DMS 273 (cell line): ENCODE results near the gene GPR143.
A peak's percentile ranks its signal among the peaks of the same experiment; 100 is the strongest.
"Not testable (repeated sequence)": the region's sequence is repeated elsewhere in the genome, so short reads cannot be mapped to it uniquely, and the experiment has no call there.

Source experiments
- DNase-seq: peaks from one replicate; lab custom pipeline; 2025; ENCODE audit not compliant: unreplicated experiment; lab: John Stamatoyannopoulos, UW

GPR143 gene

DNA sequence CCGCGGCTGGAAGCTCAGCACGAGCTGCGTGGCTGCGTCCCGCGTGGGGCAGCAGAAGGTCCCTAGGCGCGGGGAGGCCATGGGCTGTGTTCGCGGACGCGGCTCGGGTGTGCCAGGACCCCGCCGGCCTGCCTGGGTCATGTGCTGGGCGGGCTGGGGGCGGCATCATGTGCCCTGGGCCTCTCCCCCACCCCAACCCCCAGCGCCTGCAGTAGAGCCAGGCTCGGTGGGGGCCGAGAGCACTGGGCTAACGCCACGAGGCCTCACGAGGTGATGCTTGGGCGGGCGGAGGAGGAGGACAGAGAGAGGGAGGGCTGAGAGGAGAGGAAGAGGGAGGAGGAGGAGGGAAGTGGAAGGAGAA, at the start of gene GPR143:
Gene GPR143, minus strand, starts transcription at position 111 of the 361 bp plus-strand sequence. Its CDS starts 30 bp downstream, at position 81.
- no peak for DNase-seq

DNA sequence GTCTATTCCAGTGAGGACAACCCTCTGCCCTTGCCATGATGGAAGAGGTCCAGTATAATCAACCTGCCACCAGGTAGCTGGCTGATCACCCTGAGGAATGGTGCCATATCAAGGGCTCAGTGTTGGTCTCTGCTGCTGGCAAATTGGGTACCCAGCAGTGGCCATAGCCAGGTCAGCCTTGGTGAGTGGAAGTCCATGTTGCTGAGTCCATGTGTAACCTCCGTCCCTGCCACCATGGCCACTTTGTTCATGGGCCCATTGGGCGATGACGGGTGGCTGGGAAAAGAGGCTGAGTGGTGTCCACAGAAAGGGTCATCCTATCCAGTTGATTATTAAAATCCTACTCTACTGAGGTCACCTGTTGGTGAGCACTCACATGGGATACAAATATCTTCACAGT, 45.4 kb upstream of the GPR143 start:
- DNase-seq, result not testable (repeated sequence)

DNA sequence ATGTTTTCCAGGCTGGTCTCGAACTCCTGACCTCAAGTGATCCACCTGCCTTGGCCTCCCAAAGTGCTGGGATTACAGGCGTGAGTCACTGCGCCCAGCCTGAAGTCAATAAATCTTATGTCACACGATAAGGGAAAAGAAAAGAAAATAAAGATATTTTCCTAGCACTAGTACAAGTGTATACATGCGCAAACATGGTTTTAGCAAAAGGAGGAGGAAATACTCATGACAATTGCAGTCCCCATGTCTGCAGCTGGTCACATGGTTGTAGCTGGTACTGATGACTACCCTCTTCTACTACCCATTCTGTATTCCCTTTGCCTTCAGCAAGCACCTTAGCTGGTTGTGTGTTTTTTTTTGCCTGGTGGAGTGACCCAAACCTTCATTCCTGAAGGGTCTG, 44.2 kb upstream of the GPR143 start:
- not testable (repeated sequence) for DNase-seq

DNA sequence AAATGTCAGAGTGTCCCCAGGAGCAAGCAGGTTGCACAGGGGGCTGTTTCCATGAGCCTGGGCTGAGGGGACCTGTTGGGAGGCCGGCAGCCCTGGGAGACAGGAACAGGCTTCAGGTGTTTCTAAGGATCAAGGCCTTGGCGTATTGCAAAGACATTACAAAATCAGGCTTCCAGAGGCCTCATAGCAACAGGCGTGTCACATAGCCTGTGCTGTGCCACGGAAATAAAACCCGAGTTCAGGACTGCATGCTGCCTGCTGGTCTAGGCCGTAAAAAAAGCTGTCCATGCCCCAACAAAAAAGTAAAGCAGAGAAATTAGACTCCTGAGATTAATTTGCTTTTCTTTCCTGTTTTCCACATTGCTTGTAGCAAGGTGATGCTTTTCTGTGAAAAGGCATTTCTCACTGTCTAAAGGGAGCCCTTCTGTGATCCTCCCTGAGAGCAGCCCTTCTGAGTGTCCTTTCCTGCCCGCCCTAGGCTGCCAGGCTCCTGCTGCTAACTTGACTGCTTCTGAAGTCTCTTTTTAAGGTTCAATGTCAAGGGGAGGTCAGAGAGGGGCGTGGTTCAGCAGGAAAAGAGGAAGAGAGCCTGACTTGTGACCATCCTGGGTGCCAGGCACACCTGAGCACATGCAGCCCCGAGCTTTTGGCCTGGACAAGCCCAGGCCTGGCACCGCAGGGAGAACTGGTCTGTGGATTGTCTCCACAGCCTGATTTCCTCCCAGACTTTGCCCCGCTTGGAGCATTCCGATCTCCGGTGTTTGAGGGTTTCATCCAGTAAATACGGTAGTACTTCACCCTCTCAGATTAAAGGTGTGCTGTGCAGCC, 41.9 kb upstream of the GPR143 start:
- DNase-seq, result peak; percentile 15

GRCh38 chrX:9805956-9806355, 40.3 kb upstream of the GPR143 start:
- no peak for DNase-seq

DNA sequence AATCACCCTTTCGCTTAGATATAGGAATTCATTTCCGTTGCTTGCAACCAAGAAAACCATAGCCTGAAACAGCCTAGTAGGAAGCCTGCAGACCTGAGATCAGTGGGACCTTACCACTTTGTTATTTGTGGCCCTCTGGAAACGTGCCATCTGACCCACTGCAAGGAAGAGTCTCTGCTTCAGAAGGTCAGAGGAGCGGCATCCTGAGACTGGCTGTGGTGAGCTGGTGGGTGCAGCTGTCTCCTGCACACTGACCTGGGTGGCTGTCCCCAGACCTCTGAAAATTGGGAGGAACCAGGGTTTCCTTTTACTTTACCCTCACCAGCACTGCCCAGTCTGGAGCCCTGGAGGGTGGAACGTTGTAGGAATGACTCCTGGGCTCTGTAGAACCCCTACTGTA, 38.8 kb upstream of the GPR143 start:
- DNase-seq, result no peak

DNA sequence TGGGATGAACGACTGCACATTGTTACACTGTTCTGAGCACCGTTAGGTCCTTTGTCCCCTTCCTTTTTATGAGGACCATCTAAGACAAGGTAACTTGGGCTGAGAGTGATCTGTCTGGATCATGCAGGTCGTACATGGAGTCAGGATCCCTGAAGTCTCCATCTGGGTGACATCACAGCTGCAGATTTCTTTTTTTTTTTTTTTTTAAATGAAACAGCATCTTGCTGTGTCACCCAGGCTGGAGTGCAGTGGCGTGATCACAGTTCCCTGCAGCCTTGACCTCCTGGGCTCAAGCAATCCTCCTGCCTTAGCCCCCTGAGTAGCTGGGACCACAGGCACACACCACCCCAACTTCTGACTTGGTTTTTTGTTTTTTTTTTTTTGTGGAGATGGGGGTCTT, 37.1 kb upstream of the GPR143 start:
- DNase-seq, result no peak

- no peak for DNase-seq
Measured at GRCh38 chrX:9797384-9798360, 32.0 kb upstream of the GPR143 start.

GRCh38 chrX:9794495-9794894, 28.8 kb upstream of the GPR143 start:
- no peak for DNase-seq

DNA sequence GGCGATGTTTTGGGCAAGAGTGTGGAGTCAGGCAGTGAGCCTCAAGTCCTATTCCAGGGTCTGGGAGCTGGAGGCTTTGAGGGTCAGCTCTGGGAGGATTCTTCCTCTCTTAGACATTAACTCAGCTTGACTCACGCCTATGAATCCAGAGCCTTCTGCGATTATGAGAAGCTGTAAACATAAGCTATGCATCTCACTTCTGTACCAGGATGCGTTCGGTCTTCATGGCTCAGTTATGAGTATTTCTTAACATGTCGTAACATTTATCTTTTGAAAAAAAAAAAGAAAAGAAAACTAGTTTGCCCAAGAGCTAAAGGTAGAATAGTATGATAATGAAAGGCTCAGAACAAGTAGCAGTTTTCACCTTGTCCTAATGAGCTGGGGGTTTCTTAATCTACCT, 25.2 kb upstream of the GPR143 start:
- DNase-seq, result no peak

- DNase-seq, result no peak
Measured at GRCh38 chrX:9789555-9789954, 23.9 kb upstream of the GPR143 start.

GRCh38 chrX:9788911-9789310, 23.3 kb upstream of the GPR143 start:
- no peak for DNase-seq

GRCh38 chrX:9786798-9787635, 21.4 kb upstream of the GPR143 start:
- peak; percentile 40 for DNase-seq

DNA sequence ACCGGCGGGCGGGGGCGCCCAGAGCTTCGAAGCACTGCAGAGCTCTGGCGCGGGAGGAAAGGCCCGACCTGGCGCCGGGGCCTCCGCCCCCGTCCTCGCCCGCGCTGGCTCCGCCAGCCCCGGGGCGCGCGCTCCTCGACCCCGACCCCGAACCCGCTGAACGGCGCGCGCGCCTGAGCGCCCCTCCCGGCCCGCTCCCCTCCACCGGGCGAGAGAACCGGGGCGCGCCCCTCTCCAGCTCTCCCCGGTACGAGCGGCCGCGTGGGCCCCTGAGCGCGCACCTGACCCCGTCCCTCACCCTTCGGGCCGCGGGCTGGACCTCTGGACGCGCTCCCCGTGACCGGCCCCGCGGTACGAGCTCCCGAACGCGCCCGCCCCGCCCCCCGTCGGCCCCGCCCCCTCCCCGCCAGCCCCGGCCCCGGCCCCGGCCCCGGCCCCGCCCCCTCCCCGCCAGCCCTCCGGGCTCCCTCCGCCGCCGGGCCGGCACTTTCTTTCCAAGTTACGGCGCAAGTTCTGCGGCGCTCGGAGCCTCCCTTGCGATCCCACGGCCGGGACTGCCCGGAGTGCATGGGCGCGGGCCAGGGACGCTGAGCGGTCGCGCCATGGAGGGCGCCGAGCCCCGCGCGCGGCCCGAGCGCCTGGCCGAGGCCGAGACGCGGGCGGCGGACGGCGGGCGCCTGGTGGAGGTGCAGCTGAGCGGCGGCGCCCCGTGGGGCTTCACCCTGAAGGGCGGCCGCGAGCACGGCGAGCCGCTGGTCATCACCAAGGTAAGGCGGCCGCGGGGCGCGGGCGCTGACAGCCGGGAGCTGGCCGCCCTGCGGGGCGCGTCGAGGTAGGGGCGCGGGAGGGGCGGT, 20.5 kb upstream of the GPR143 start, which contains the start of gene SHROOM2:
Gene SHROOM2, plus strand, starts transcription at position 486 of the 854 bp plus-strand sequence. Its CDS starts 117 bp downstream, at position 603.
- peak; percentile 57 for DNase-seq

- DNase-seq, result no peak
Measured at GRCh38 chrX:9785254-9785943, 19.8 kb upstream of the GPR143 start.

DNA sequence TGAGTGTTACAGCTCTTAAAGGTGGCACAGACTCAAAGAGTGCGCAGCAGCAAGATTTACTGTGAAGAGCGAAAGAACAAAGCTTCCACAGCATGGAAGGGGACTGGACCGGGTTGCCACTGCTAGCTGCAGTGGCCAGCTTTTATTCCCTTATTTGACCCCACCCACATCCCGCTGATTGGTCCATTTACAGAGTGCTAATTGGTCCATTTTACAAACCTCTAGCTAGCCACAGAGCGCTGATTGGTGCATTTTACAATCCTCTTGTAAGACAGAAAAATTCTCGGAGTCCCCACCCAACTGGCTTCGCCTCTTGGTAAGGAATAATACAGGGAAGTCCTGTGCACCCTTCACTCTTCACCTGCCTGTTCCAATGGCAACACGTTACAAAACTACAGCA, 18.7 kb upstream of the GPR143 start:
- DNase-seq, result no peak

- no peak for DNase-seq
Measured at GRCh38 chrX:9781941-9782340, 16.3 kb upstream of the GPR143 start.

DNA sequence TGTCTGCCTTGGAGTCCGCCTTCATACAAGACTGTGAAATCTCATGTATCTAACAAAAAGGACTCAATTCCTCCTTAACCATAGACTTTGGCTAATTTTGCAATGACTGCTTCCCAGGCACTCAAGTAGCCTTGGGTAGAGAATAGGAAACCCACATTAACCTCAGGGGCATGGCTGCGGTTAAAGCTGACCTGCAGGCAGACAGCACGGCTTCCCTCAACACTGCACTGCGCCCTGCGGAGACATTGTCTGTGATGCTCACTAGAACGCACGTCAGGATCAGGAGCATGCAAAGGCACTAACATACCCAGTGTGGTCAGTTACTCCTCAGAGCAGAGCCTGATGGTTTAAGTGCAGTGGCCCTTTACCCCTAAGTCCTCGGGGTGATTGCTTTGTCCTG, 10.3 kb upstream of the GPR143 start:
- no peak for DNase-seq

DNA sequence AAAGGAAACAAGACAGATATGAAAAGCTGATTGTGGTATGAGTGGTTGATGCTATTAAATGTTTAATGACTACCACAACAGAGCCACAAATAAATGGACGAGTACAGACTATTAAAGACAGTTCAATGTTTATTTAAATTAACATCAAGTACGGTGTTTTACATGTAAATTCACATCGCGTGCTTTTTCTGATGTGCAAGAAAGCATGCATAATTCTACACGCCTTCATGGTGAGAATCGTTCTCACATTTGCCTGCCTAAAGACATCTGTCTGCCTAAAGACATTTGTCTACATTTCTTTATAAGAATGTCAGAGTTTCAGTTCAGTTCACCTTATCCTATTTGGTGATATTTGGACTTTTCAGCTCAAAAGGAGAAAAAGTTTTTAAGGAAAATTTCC, 7.3 kb upstream of the GPR143 start:
- DNase-seq, result no peak
